Sigmoid colon (tissue), 7 donors: ENCODE results near the gene MRPL43. TPM values are rescaled to one million over a fixed set of nuclear protein-coding genes. Genes with fewer than 3 reads are reported as not detected.
"Not testable (repeated sequence)": the region's sequence is repeated elsewhere in the genome, so short reads cannot be mapped to it uniquely, and the experiment has no call there.

Experiments used
- DNase-seq: peaks from one replicate; pipeline ENCODE4 v3.0.0-alpha.2; 2019
- H3K27ac ChIP-seq, 4 donors: fragments of 200-600 bp; sonication (generic); one replicate each; pipeline ENCODE4 v1.5.1; 2016 to 2019; ENCODE audit warnings: mild to moderate bottlenecking in 1 of 4
- H3K27me3 ChIP-seq, 3 donors: fragments of 200-600 bp; sonication (generic); one replicate each; pipeline ENCODE4 v1.5.1; 2019; ENCODE audit warnings: mild to moderate bottlenecking in 1 of 3
- H3K36me3 ChIP-seq, 4 donors: fragments of 200-600 bp; sonication (generic); one replicate each; pipeline ENCODE4 v1.5.1; 2016 to 2019
- H3K4me1 ChIP-seq, 4 donors: fragments of 200-600 bp; sonication (generic); one replicate each; pipeline ENCODE4 v1.5.1; 2017 to 2019
- H3K4me3 ChIP-seq, 4 donors: fragments of 200-600 bp; sonication (generic); one replicate each; pipeline ENCODE4 v1.5.1; 2017 to 2019; ENCODE audit warnings: mild to moderate bottlenecking in 2 of 4, moderate library complexity in 1 of 4
- H3K9me3 ChIP-seq, 4 donors: fragments of 200-600 bp in 3 of 4; sonication (generic) in 3 of 4; one replicate each; pipeline versions ENCODE4 v1.5.1 to v1.6.1; 2013 to 2019
- EP300 ChIP-seq, 4 donors: sonication (generic); formaldehyde crosslinking; IDR thresholded peaks; one replicate each; pipeline ENCODE4 v1.6.1; 2017; ENCODE audit warnings: antibody characterized with exemption in 4 of 4
- POLR2A ChIP-seq, 2 donors: fragments of 450-650 bp; IDR thresholded peaks; one replicate each; pipeline ENCODE4 v1.6.1; 2016; ENCODE audit warnings: antibody characterized with exemption in 2 of 2, mild to moderate bottlenecking in 2 of 2, moderate library complexity in 2 of 2
- POLR2AphosphoS5 ChIP-seq, 4 donors: sonication (generic); formaldehyde crosslinking; IDR thresholded peaks; one replicate each; pipeline ENCODE4 v1.6.1; 2017; ENCODE audit warnings: antibody characterized with exemption in 4 of 4
- WGBS, 2 donors: extraction: QIAGEN DNeasy Blood & Tissue Kit; methylation state at CpG; one replicate each; pipeline ENCODE4 v1.1.7; 2013; 5-methylcytosine and 5-hydroxymethylcytosine counted together
- intact Hi-C: fragments of 100-400 bp; cut with DNase I; formaldehyde crosslinking; loops from one replicate; pipeline ENCODE4 v1.15.1; 2023
- polyA plus RNA-seq, 3 donors: library from polyadenylated mRNA; stranded (reverse); fragments of 200-250 nt; gene quantifications; one replicate each; pipeline ENCODE4 v1.2.3, GENCODE V29; 2013
- total RNA-seq, 4 donors: library from RNA; depleted of rRNA; stranded (reverse); fragments of >200 nt; gene quantifications; one replicate each; pipeline ENCODE4 v1.1.0, GENCODE V29; 2016
- TF ChIP-seq, protein P1 (sequence below), 4 experiments: fragments of 450-650 bp in 3 of 4; fragments of 200-600 bp in 1 of 4; IDR thresholded peaks; one replicate each; pipeline ENCODE4 v1.5.1; 2016 to 2019; ENCODE audit warnings: antibody characterized with exemption in 4 of 4, mild to moderate bottlenecking in 3 of 4, moderate library complexity in 2 of 4
- donor health status: healthy with polysubstance abuse.
- donor health status: Bipolar disorder and iron deficiency.
- donor health status: healthy.

The MRPL43 gene
- total RNA-seq = 100 to 1,000 TPM in 1 of 4 donors, 10 to 100 TPM in 3; 81.3 to 119 (median 91.7) TPM
- 100 to 1,000 TPM in 1 of 3 donors, 10 to 100 TPM in 2; 73.8 to 111 (median 78.7) TPM for polyA plus RNA-seq

GRCh38 chr10:100986952-100987684 lies at the start of gene MRPL43, which contains the start of gene TWNK:
TSS of gene MRPL43 (minus strand) at chr10:100987497. CDS start at chr10:100987443, 54 bp downstream.
TSS of gene TWNK (plus strand) at chr10:100987543. CDS start at chr10:100988211, 668 bp downstream.
- DNase-seq = peak; percentile 91
- peak within 1 kb of the TSS; percentile 80 to 82 (median 82) for H3K27ac ChIP-seq
- no peaks in the 10 kb centered on the region for H3K27me3 ChIP-seq
- peaks cover 0 to 48% (median 8%) of the 10 kb centered on the region in 4 donors for H3K36me3 ChIP-seq
- TF ChIP-seq, protein P1, sequence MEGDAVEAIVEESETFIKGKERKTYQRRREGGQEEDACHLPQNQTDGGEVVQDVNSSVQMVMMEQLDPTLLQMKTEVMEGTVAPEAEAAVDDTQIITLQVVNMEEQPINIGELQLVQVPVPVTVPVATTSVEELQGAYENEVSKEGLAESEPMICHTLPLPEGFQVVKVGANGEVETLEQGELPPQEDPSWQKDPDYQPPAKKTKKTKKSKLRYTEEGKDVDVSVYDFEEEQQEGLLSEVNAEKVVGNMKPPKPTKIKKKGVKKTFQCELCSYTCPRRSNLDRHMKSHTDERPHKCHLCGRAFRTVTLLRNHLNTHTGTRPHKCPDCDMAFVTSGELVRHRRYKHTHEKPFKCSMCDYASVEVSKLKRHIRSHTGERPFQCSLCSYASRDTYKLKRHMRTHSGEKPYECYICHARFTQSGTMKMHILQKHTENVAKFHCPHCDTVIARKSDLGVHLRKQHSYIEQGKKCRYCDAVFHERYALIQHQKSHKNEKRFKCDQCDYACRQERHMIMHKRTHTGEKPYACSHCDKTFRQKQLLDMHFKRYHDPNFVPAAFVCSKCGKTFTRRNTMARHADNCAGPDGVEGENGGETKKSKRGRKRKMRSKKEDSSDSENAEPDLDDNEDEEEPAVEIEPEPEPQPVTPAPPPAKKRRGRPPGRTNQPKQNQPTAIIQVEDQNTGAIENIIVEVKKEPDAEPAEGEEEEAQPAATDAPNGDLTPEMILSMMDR (IDR thresholded peaks at IDR 0.05) = no peak
- peak; percentile 32 to 87 (median 73) for TF ChIP-seq POLR2AphosphoS5 (IDR thresholded peaks at IDR 0.05)
- peak in 1 of 2 donors; percentile 46 for TF ChIP-seq POLR2A (IDR thresholded peaks at IDR 0.05)
- TF ChIP-seq EP300 (IDR thresholded peaks at IDR 0.05) = no peak
- 1% methylated on average over 75 of the region's 75 CpGs for WGBS, 2 donors
- peak within 1 kb of the TSS; percentile 78 to 87 (median 84) for H3K4me3 ChIP-seq
- intact Hi-C loops = no loop called here
- peaks cover 0 to 31% (median 24%) of the 10 kb centered on the region in 4 donors for H3K4me1 ChIP-seq
- H3K9me3 ChIP-seq = no peaks in the 10 kb centered on the region

DNA sequence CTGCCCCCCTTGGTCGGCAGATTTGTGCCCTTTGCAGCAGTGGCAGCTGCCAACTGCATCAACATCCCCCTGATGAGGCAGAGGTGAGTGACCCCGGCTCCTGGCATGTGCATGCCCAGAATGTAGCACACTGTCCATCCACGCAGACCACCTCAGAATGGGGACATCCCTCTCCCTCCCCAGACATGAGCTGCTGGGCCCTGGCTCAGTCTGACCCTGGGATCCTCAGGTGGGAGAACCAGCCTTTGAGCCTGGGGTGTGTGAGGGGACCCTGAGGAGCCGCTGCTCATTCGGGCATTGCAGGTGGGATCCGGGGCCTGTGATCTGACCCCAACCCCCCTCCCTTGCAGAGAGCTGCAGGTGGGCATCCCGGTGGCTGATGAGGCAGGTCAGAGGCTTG lies 49.4 kb upstream of the MRPL43 start:
- whole genome bisulfite sequencing, 2 donors = 68 to 86% methylated on average over 7 of the region's 7 CpGs
- intact Hi-C loops = loop anchor here (10.0 kb wide), 1 partner anchor 318 kb away; the partner anchor contains the start of gene BTRC
- TF ChIP-seq, protein P1 (IDR thresholded peaks at IDR 0.05) = no peak
- TF ChIP-seq EP300 (IDR thresholded peaks at IDR 0.05) = no peak
- TF ChIP-seq POLR2A (IDR thresholded peaks at IDR 0.05) = no peak
- TF ChIP-seq POLR2AphosphoS5 (IDR thresholded peaks at IDR 0.05) = no peak
- Histone ChIP-seq H3K27ac (no peak overlapping the region), H3K9me3 (no peaks in the 10 kb centered on the region), H3K4me3 (no peak overlapping the region), H3K36me3 (peaks cover 18 to 55% (median 36%) of the 10 kb centered on the region in 4 donors), H3K27me3 (no peaks in the 10 kb centered on the region), H3K4me1 (peaks cover 0 to 17% (median 16%) of the 10 kb centered on the region in 4 donors)
- no peak for DNase-seq

GRCh38 chr10:101035916-101036702 lies 48.8 kb upstream of the MRPL43 start:
- intact Hi-C loops = loop anchor here (10.0 kb wide), 1 partner anchor 319 kb away; the partner anchor contains the start of gene BTRC
- 89% methylated on average over 10 of the region's 10 CpGs for WGBS, 2 donors

DNA sequence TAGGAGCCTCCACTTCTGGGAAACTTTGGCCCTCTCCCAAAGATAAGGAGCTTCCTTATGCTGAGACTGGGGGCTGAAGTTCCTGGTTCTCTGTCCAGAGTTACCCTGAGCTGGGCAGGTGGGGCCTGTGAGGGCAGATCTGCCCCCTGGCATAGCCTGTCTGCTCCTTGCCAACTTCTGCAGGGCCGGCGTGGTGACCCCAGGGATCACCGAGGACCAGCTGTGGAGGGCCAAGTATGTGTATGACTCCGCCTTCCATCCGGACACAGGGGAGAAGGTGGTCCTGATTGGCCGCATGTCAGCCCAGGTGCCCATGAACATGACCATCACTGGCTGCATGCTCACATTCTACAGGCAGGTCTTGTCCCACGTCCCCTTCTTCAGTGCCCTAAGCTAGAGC lies 48.0 kb upstream of the MRPL43 start:
- 92 to 95% methylated on average over 7 of the region's 7 CpGs for WGBS, 2 donors
- Histone ChIP-seq H3K27ac (no peak overlapping the region), H3K4me3 (no peak overlapping the region), H3K36me3 (peaks cover 18 to 55% (median 36%) of the 10 kb centered on the region in 4 donors), H3K9me3 (no peaks in the 10 kb centered on the region), H3K4me1 (peaks cover 0 to 25% (median 19%) of the 10 kb centered on the region in 4 donors), H3K27me3 (no peaks in the 10 kb centered on the region)
- intact Hi-C loops = loop anchor here (10.0 kb wide), 1 partner anchor 319 kb away; the partner anchor contains the start of gene BTRC
- TF ChIP-seq, protein P1 (IDR thresholded peaks at IDR 0.05) = no peak
- TF ChIP-seq POLR2A (IDR thresholded peaks at IDR 0.05) = no peak
- TF ChIP-seq POLR2AphosphoS5 (IDR thresholded peaks at IDR 0.05) = no peak
- no peak for TF ChIP-seq EP300 (IDR thresholded peaks at IDR 0.05)
- DNase-seq = no peak

More at GRCh38 chr10:101035916-101036702, 48.8 kb upstream of the MRPL43 start:
- no peak overlapping the region for H3K4me3 ChIP-seq
- H3K27ac ChIP-seq = no peak overlapping the region
- no peaks in the 10 kb centered on the region for H3K9me3 ChIP-seq
- peaks cover 0 to 19% (median 13%) of the 10 kb centered on the region in 4 donors for H3K4me1 ChIP-seq
- peaks cover 18 to 55% (median 36%) of the 10 kb centered on the region in 4 donors for H3K36me3 ChIP-seq
- TF ChIP-seq, protein P1 (IDR thresholded peaks at IDR 0.05) = no peak
- TF ChIP-seq POLR2AphosphoS5 (IDR thresholded peaks at IDR 0.05) (no peak), EP300 (IDR thresholded peaks at IDR 0.05) (no peak), POLR2A (IDR thresholded peaks at IDR 0.05) (no peak)
- no peak for DNase-seq
- H3K27me3 ChIP-seq = no peaks in the 10 kb centered on the region

GRCh38 chr10:101034404-101034803 lies 47.1 kb upstream of the MRPL43 start:
- Histone ChIP-seq H3K36me3 (peaks cover 18 to 47% (median 36%) of the 10 kb centered on the region in 4 donors), H3K4me1 (peaks cover 0 to 28% (median 20%) of the 10 kb centered on the region in 4 donors)
- not testable (repeated sequence) for H3K27ac ChIP-seq, H3K9me3 ChIP-seq, DNase-seq, H3K4me3 ChIP-seq, H3K27me3 ChIP-seq
- WGBS, 2 donors = 88 to 94% methylated on average over 4 of the region's 4 CpGs
- intact Hi-C loops = loop anchor here (5.0 to 10.0 kb wide), 2 partner anchors 33 to 320 kb away; partner anchors contain the start of gene BTRC
